A673 (cell line): Measurements from ENCODE around the gene MRGPRX2. TPM values are rescaled to one million over a fixed set of nuclear protein-coding genes. Genes with fewer than 3 reads are reported as not detected.

ENCODE experiments used
- BruUV-seq: library from RNA; stranded (reverse); fragments of 400-500 nt; replicated peaks from 2 replicates; lab custom pipeline; 2021; lab: Mats Ljungman, UMichigan
- CTCF ChIA-PET: fragments of 300-600 bp; sonication (Branson Sonifier 250); formaldehyde crosslinking; loops from one replicate; lab custom pipeline; 2022; ENCODE audit warnings: antibody characterized with exemption; lab: Charles Lee
- POLR2A ChIA-PET: fragments of 300-600 bp; sonication (Branson Sonifier 250); formaldehyde crosslinking; loops from one replicate; lab custom pipeline; 2022; ENCODE audit warnings: antibody characterized with exemption; ENCODE audit not compliant: low non-redundant PET; lab: Charles Lee
- DNase-seq: peaks from one replicate; pipeline ENCODE4 v3.0.0-alpha.2; 2015; ENCODE audit warnings: low spot score
- H3K27ac ChIP-seq: fragments of 200-600 bp; sonication (generic); 2 replicates; pipeline ENCODE4 v1.5.1; 2016; ENCODE audit warnings: mixed run types, low read depth, mild to moderate bottlenecking, mixed read lengths, antibody characterized with exemption, low read length; ENCODE audit not compliant: poor library complexity, severe bottlenecking
- H3K27me3 ChIP-seq: fragments of 200-600 bp; sonication (generic); replicated peaks from 2 replicates; pipeline ENCODE4 v1.6.1; 2017; ENCODE audit warnings: mixed run types, low read depth, mild to moderate bottlenecking, mixed read lengths, antibody characterized with exemption, low read length; ENCODE audit not compliant: insufficient read depth, poor library complexity
- H3K36me3 ChIP-seq: fragments of 200-600 bp; sonication (generic); 2 replicates; pipeline ENCODE4 v1.6.1; 2016; ENCODE audit warnings: mixed run types, mild to moderate bottlenecking, mixed read lengths, antibody characterized with exemption, low read length; ENCODE audit not compliant: insufficient read depth, poor library complexity, severe bottlenecking
- H3K4me1 ChIP-seq: fragments of 200-600 bp; sonication (generic); 2 replicates; pipeline ENCODE4 v1.6.1; 2017; ENCODE audit warnings: mixed run types, mild to moderate bottlenecking, mixed read lengths, antibody characterized with exemption, low read length; ENCODE audit not compliant: insufficient read depth, poor library complexity, severe bottlenecking
- H3K4me3 ChIP-seq: fragments of 200-600 bp; sonication (generic); 2 replicates; pipeline ENCODE4 v1.5.1; 2016; ENCODE audit warnings: low read depth, mixed run types, mild to moderate bottlenecking, mixed read lengths, low read length; ENCODE audit not compliant: poor library complexity, severe bottlenecking
- H3K9me3 ChIP-seq: fragments of 200-600 bp; sonication (generic); 2 replicates; pipeline ENCODE4 v1.6.1; 2016; ENCODE audit warnings: mixed run types, low read depth, mild to moderate bottlenecking, mixed read lengths, antibody characterized with exemption, low read length; ENCODE audit not compliant: poor library complexity, severe bottlenecking
- CTCF ChIP-seq: fragments of 300-800, 200-600 bp; sonication (generic); conservative IDR thresholded peaks from 2 replicates; pipeline ENCODE4 v1.5.1; 2017; ENCODE audit warnings: low read depth, mild to moderate bottlenecking, antibody characterized with exemption, low read length, moderate library complexity, mixed read lengths
- EZH2 ChIP-seq: fragments of 200-600 bp; sonication (generic); IDR thresholded peaks from 2 replicates; pipeline ENCODE4 v1.6.1; 2017; ENCODE audit warnings: borderline replicate concordance, low read depth, mild to moderate bottlenecking, mixed read lengths, antibody characterized with exemption, low read length; ENCODE audit not compliant: poor library complexity, severe bottlenecking
- intact Hi-C: fragments of 100-400 bp; cut with micrococcal nuclease; formaldehyde crosslinking; loops from one replicate; pipeline ENCODE4 v1.10.0; 2022; ENCODE audit not compliant: unreplicated experiment
- total RNA-seq: library from RNA; stranded (reverse); gene quantifications from 2 replicates; pipeline ENCODE4 v1.2.3, GENCODE V29; 2021

The MRGPRX2 gene
- total RNA-seq, 1 experiment from 2014 or later: not detected

GRCh38 chr11:19072464-19072863 is 11.9 kb upstream of the MRGPRX2 start:
- ChIA-PET CTCF (no interaction called here), POLR2A (no interaction called here)
- intact Hi-C loops: loop anchor here (5.0 kb wide), 1 partner anchor 240 kb away; no protein-coding TSS in a partner anchor
- H3K4me1 ChIP-seq: no peaks in the 10 kb centered on the region
- no TSS peak for BruUV-seq
- DNase-seq: no peak
- TF ChIP-seq EZH2: no peak
- TF ChIP-seq CTCF: no peak
- no peaks in the 10 kb centered on the region for H3K9me3 ChIP-seq
- no peak overlapping the region for H3K4me3 ChIP-seq
- H3K27me3 ChIP-seq: no peaks in the 10 kb centered on the region
- H3K36me3 ChIP-seq: no peaks in the 10 kb centered on the region
- H3K27ac ChIP-seq: no peak overlapping the region

DNA sequence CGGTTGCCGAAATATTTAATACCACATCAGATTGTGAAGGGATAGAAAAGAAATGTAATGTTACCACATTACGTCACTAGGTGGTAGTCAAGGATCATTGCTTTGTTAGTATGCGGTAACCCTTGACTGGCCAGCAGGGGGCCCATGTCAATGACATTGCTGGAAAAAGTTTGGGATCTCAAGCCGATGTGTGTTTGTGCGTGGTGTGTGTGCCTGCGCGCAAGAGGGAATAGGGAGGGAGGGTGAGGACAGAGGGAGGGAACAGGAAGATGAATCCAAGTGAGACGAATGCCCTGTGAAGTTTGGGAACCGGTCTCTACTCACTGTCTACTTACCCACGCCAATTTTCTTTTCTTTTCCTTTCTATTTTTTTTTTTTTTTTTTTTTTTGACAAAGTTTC is 10.7 kb upstream of the MRGPRX2 start:
- CTCF ChIA-PET: interaction anchor here (0.5 to 0.7 kb wide), 7 partner anchors 95 to 486 kb away, joined by 3 to 9 read pairs (median 4); no protein-coding TSS in a partner anchor
- TF ChIP-seq EZH2 (no peak), CTCF (peak; percentile 90)
- Histone ChIP-seq H3K4me1 (no peaks in the 10 kb centered on the region), H3K36me3 (no peaks in the 10 kb centered on the region), H3K27ac (no peak overlapping the region), H3K27me3 (no peaks in the 10 kb centered on the region), H3K9me3 (no peaks in the 10 kb centered on the region), H3K4me3 (no peak overlapping the region)
- BruUV-seq: no TSS peak
- POLR2A ChIA-PET: no interaction called here
- intact Hi-C loops: loop anchor here (1.0 to 5.0 kb wide), 2 partner anchors 241 to 482 kb away; no protein-coding TSS in a partner anchor
- DNase-seq: peak; percentile 87

- TF ChIP-seq EZH2: no peak
- no peak for TF ChIP-seq CTCF
- Histone ChIP-seq H3K36me3 (no peaks in the 10 kb centered on the region), H3K27ac (no peak overlapping the region), H3K4me1 (no peaks in the 10 kb centered on the region), H3K9me3 (no peaks in the 10 kb centered on the region), H3K4me3 (no peak overlapping the region), H3K27me3 (no peaks in the 10 kb centered on the region)
- intact Hi-C loops: no loop called here
- no TSS peak for BruUV-seq
- ChIA-PET POLR2A (no interaction called here), CTCF (no interaction called here)
- no peak for DNase-seq
Measured at GRCh38 chr11:19059833-19060232, 684 bp downstream of the MRGPRX2 start.
